Nasal cavity respiratory epithelium epithelial cell of viscerocranial mucosa (primary cell): Measurements from ENCODE around the gene HYCC1. TPM values are rescaled to one million over a fixed set of nuclear protein-coding genes. Genes with fewer than 3 reads are reported as not detected.

Source experiments
- total RNA-seq: library from RNA; depleted of rRNA; stranded (reverse); fragments of >200 nt; gene quantifications from 2 replicates; pipeline ENCODE4 v1.2.3, GENCODE V29; 2014

The HYCC1 gene
- 16.7 and 47.6 TPM in 2 replicates for total RNA-seq

DNA sequence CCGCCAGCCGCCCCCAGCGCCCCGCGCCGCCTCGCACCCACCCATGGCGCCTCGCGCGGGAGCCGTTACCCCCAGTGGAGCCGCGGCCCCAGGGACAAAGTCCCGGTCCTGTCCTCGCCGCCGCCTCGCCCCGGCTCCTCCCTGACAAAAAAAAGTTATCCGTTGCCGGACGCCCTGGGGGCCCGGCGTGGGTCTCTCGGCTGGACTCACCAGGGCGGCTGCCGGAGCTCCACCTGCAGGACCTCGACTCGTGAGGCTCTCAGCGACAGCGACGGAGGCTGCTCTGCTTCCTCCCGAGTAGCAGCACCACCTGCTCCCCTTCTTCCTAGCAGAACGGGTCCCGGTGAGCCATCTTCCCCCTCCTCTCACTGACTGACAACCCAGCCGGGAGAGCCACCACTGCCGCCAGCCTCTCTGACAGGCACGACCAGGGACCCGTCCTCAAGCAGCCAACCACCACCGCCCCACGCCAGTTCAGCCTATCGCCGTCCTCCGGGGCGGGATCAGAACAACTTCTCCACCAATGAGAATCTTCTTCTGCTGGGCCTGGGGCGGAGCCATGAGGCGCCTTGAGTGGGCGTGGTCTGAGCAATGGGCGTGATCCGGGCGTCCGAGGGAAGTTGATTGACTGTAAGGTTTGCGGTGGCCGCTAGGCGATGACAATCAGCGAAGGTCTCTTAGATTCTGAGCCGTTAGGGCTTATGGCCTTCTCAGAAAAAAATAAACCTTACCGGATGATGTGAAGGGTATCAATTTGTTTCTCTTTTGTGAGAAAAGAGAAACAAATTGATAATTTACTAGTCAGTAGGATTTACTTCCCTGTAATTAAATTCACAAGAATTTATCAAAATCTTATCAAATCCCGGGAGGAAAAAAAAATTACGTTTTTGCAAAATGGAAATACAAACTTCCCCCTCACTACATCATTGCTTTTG is at the start of gene HYCC1:
Gene HYCC1, minus strand, starts transcription at position 416 of the 935 bp plus-strand sequence. CDS start 23,019 bp downstream, outside the sequence.

Other genes starting within 250 kb of the HYCC1 start
- 121 and 178 TPM in 2 replicates for gene TOMM7, start 191.3 kb downstream of the HYCC1 start, total RNA-seq
- 32.1 and 41.4 TPM in 2 replicates for gene KLHL7, start 91.7 kb upstream of the HYCC1 start, total RNA-seq
- gene NUP42, start 167.9 kb upstream of the HYCC1 start, total RNA-seq, result 28.7 and 53.9 TPM in 2 replicates
- 83.7 and 1,859 TPM in 2 replicates for gene GPNMB, start 232.6 kb upstream of the HYCC1 start, total RNA-seq